B cell (primary cell): Measurements from ENCODE around the gene TIMM50. TPM values are rescaled to one million over a fixed set of nuclear protein-coding genes. Genes with fewer than 3 reads are reported as not detected.

Experiments
- ATAC-seq: fragments of 200-7000 bp; cut with Tn5 transposase; one replicate; pipeline ENCODE4 v1.10.0; 2021; ENCODE audit warnings: low read depth, mild to moderate bottlenecking, moderate number of reproducible peaks, moderate library complexity
- CTCF ChIA-PET: fragments of 350-600 bp; sonication (Branson Sonifier 250); formaldehyde crosslinking; loops from one replicate; lab custom pipeline; 2021; ENCODE audit warnings: antibody characterized with exemption, inconsistent platforms; lab: Charles Lee
- POLR2A ChIA-PET: fragments of 350-600 bp; sonication (Branson Sonifier 250); formaldehyde crosslinking; loops from one replicate; lab custom pipeline; 2021; ENCODE audit warnings: antibody characterized with exemption; lab: Charles Lee
- DNase-seq: peaks from one replicate; pipeline ENCODE4 v3.0.0; 2013
- H2AFZ ChIP-seq: 2 replicates; pipeline ENCODE4 v1.6.1; 2012; ENCODE audit warnings: mild to moderate bottlenecking, low read depth, low read length; ENCODE audit not compliant: insufficient read depth, poor library complexity, severe bottlenecking
- H3K27ac ChIP-seq, 2 donors: 1 replicate in 1 of 2; 2 replicates in 1 of 2; pipeline ENCODE4 v1.5.1; 2012 to 2013; ENCODE audit warnings: low read length in 2 of 2, mild to moderate bottlenecking in 2 of 2, moderate library complexity in 1 of 2
- H3K27me3 ChIP-seq, 4 experiments: fragments of 200-600 bp in 1 of 4; sonication (generic) in 1 of 4; replicated peaks in 1 of 4; 1 replicate in 2 of 4; 2 replicates in 2 of 4; pipeline versions ENCODE4 v1.6.1 to v1.7.0; 2013 to 2016; ENCODE audit warnings: low read length in 3 of 4, mild to moderate bottlenecking in 2 of 4, mixed read lengths in 1 of 4, moderate library complexity in 1 of 4; ENCODE audit not compliant: insufficient read depth in 4 of 4, control insufficient read depth in 3 of 4; ENCODE audit errors: control extremely low read depth in 1 of 4
- H3K36me3 ChIP-seq, 2 experiments: replicated peaks in 1 of 2; 1 replicate in 1 of 2; 2 replicates in 1 of 2; pipeline versions ENCODE4 v1.6.1 to v1.7.1; 2013; ENCODE audit warnings: low read length in 1 of 2; ENCODE audit not compliant: insufficient read depth in 2 of 2, control insufficient read depth in 1 of 2; ENCODE audit errors: control extremely low read depth in 1 of 2, extremely low read depth in 1 of 2
- H3K4me1 ChIP-seq, 2 donors: fragments of 200-600 bp in 1 of 2; sonication (generic) in 1 of 2; 1 replicate in 1 of 2; 2 replicates in 1 of 2; pipeline versions ENCODE4 v1.5.1 to v1.6.1; 2013 to 2017; ENCODE audit warnings: low read length in 2 of 2; ENCODE audit not compliant: control insufficient read depth in 2 of 2, insufficient read depth in 2 of 2
- H3K4me2 ChIP-seq: replicated peaks from 2 replicates; pipeline ENCODE3; 2012; ENCODE audit warnings: mild to moderate bottlenecking, low read depth, low read length; ENCODE audit not compliant: poor library complexity, severe bottlenecking
- H3K4me3 ChIP-seq, 5 experiments: fragments of 200-600 bp in 1 of 5; sonication (generic) in 1 of 5; 1 replicate in 3 of 5; 2 replicates in 2 of 5; pipeline versions ENCODE4 v1.5.1 to v1.7.0; 2011 to 2016; ENCODE audit warnings: low read length in 4 of 5, mild to moderate bottlenecking in 4 of 5, low read depth in 2 of 5, control low read depth in 1 of 5, moderate library complexity in 1 of 5; ENCODE audit not compliant: insufficient read depth in 1 of 5; ENCODE audit errors: control extremely low read depth in 1 of 5, extremely low read depth in 1 of 5
- H3K79me2 ChIP-seq: fragments of 200-600 bp; sonication (generic); one replicate; pipeline ENCODE4 v1.6.0; 2016; ENCODE audit warnings: low read length; ENCODE audit not compliant: control insufficient read depth, insufficient read depth
- H3K9ac ChIP-seq: fragments of 200-600 bp; sonication (generic); 2 replicates; pipeline ENCODE4 v1.6.1; 2017; ENCODE audit warnings: mild to moderate bottlenecking, low read length, moderate library complexity
- H3K9me3 ChIP-seq, 3 donors: one replicate each; pipeline versions ENCODE4 v1.6.1 to v1.7.1; 2013; ENCODE audit warnings: low read length in 2 of 3; ENCODE audit not compliant: control insufficient read depth in 2 of 3, insufficient read depth in 1 of 3; ENCODE audit errors: control extremely low read depth in 1 of 3
- H4K20me1 ChIP-seq: 2 replicates; pipeline ENCODE4 v1.6.0; 2012; ENCODE audit warnings: mild to moderate bottlenecking, low read length; ENCODE audit not compliant: insufficient read depth, control insufficient read depth, poor library complexity, severe bottlenecking
- H3K27ac Mint-ChIP-seq: one replicate; pipeline ENCODE4 v1.8.0; 2021; ENCODE audit warnings: mixed read lengths
- H3K27me3 Mint-ChIP-seq: one replicate; pipeline ENCODE4 v1.8.0; 2021; ENCODE audit warnings: mixed read lengths
- H3K4me1 Mint-ChIP-seq: one replicate; pipeline ENCODE4 v1.8.0; 2021; ENCODE audit warnings: mixed read lengths
- H3K4me3 Mint-ChIP-seq: one replicate; pipeline ENCODE4 v1.8.0; 2021; ENCODE audit warnings: mixed read lengths
- H3K9me3 Mint-ChIP-seq: one replicate; pipeline ENCODE4 v1.8.0; 2022; ENCODE audit warnings: mixed read lengths; ENCODE audit not compliant: insufficient read depth
- EZH2 ChIP-seq: IDR thresholded peaks from 2 replicates; pipeline ENCODE4 v1.6.1; 2012; ENCODE audit warnings: borderline replicate concordance, low read depth, mild to moderate bottlenecking, moderate library complexity, low read length; ENCODE audit not compliant: insufficient read depth, poor library complexity, severe bottlenecking
- WGBS: methylation state at CpG from one replicate; pipeline ENCODE4 v1.1.5; 2013; ENCODE audit warnings: missing lambda C conversion rate; ENCODE audit not compliant: insufficient coverage; 5-methylcytosine and 5-hydroxymethylcytosine counted together
- intact Hi-C: fragments of 100-400 bp; cut with micrococcal nuclease; formaldehyde crosslinking; loops from one replicate; pipeline ENCODE4 v1.10.0; 2022
- polyA plus RNA-seq: library from polyadenylated mRNA; depleted of rRNA; stranded (reverse); fragments of >200 nt; gene quantifications from 2 replicates; pipeline ENCODE4 v1.2.3, GENCODE V29; 2012
- total RNA-seq, 2 donors: library from RNA; stranded (reverse); fragments of 120-200 nt in 1 of 2; gene quantifications; 1 replicate in 1 of 2; 2 replicates in 1 of 2; pipeline versions ENCODE4 v1.2.3 to v1.2.4, GENCODE V29; 2013 to 2022
- TF ChIP-seq, protein P1 (sequence below): fragments of 200-600 bp; IDR thresholded peaks from one replicate; pipeline ENCODE4 v1.8.0; 2022; ENCODE audit warnings: antibody characterized with exemption, mild to moderate bottlenecking

Gene TIMM50
- total and polyA plus RNA-seq, 2 donors (not counting 1 experiment from before 2014, with no cell fraction given), result 25.7 to 55.3 TPM

DNA sequence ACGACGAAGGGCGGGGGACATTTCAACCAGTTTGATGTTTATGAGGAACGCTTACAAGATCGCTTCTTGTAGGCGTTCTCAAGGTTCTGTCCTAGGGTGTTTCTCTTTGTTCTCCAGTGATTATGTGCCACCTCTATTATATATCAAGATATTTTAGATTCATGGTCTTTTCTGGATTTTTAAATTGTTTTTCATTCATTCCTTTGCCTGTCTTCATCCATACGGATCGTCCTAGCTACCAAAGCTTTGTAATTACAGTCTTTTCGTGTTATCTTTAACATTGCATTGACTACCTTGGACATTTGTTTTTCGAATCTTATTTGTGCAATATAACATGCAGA lies 59.7 kb downstream of the TIMM50 start:
- H3K9ac ChIP-seq, result peak overlapping the region; percentile 85
- H3K4me1 ChIP-seq, result peaks cover 21 to 26% of the 10 kb centered on the region in 2 donors
- H3K4me1 Mint-ChIP-seq, result peaks cover 41% of the 10 kb centered on the region
- peak overlapping the region; percentile 90 for H2AFZ ChIP-seq
- no peak for TF ChIP-seq EZH2
- TF ChIP-seq, protein P1, sequence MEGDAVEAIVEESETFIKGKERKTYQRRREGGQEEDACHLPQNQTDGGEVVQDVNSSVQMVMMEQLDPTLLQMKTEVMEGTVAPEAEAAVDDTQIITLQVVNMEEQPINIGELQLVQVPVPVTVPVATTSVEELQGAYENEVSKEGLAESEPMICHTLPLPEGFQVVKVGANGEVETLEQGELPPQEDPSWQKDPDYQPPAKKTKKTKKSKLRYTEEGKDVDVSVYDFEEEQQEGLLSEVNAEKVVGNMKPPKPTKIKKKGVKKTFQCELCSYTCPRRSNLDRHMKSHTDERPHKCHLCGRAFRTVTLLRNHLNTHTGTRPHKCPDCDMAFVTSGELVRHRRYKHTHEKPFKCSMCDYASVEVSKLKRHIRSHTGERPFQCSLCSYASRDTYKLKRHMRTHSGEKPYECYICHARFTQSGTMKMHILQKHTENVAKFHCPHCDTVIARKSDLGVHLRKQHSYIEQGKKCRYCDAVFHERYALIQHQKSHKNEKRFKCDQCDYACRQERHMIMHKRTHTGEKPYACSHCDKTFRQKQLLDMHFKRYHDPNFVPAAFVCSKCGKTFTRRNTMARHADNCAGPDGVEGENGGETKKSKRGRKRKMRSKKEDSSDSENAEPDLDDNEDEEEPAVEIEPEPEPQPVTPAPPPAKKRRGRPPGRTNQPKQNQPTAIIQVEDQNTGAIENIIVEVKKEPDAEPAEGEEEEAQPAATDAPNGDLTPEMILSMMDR, result peak; percentile 37
- DNase-seq (no peak), ATAC-seq (no peak)
- H3K27ac Mint-ChIP-seq, result peak overlapping the region; percentile 93
- peak overlapping the region; percentile 98 for H3K4me3 Mint-ChIP-seq
- CTCF ChIA-PET, result interaction anchor here (0.6 to 1.9 kb wide), 5 partner anchors 11 to 418 kb away, joined by 3 to 8 read pairs (median 3); no protein-coding TSS in a partner anchor
- no peaks in the 10 kb centered on the region for H3K36me3 ChIP-seq
- H3K4me3 ChIP-seq, result peak overlapping the region; percentile 66 to 97 (median 86)
- no peaks in the 10 kb centered on the region for H3K9me3 Mint-ChIP-seq
- 0% methylated on average over 2 of the region's 10 CpGs for WGBS
- H3K27me3 ChIP-seq, result peaks cover 0 to 4% (median 0%) of the 10 kb centered on the region in 4 experiments
- peaks cover 21% of the 10 kb centered on the region for H3K79me2 ChIP-seq
- peaks cover 3% of the 10 kb centered on the region for H3K27me3 Mint-ChIP-seq
- peak overlapping the region; percentile 87 for H3K4me2 ChIP-seq
- POLR2A ChIA-PET, result no interaction called here
- no peaks in the 10 kb centered on the region for H4K20me1 ChIP-seq
- H3K9me3 ChIP-seq, result no peaks in the 10 kb centered on the region
- intact Hi-C loops, result loop anchor here (1.0 to 2.0 kb wide), 4 partner anchors 8 to 150 kb away; partner anchors contain the start of genes EID2B, MED29, PAF1 and SUPT5H
- H3K27ac ChIP-seq, result peak overlapping the region; percentile 74 to 83

Other genes with a start within 250 kb of the TIMM50 start
- gene IFNL3, start 235.8 kb upstream of the TIMM50 start, total RNA-seq, result not detected in 2 replicates
- not detected in 2 replicates for gene IFNL3, start 235.8 kb upstream of the TIMM50 start, polyA plus RNA-seq
- not detected in 2 replicates for gene IFNL4, start 232.0 kb upstream of the TIMM50 start, total RNA-seq
- gene IFNL4, start 232.0 kb upstream of the TIMM50 start, polyA plus RNA-seq, result not detected in 2 replicates
- not detected in 2 replicates for gene IFNL2, start 212.4 kb upstream of the TIMM50 start, total RNA-seq
- gene IFNL2, start 212.4 kb upstream of the TIMM50 start, polyA plus RNA-seq, result not detected in 2 replicates
- gene IFNL1, start 184.4 kb upstream of the TIMM50 start, total RNA-seq, result not detected in 2 replicates
- gene IFNL1, start 184.4 kb upstream of the TIMM50 start, polyA plus RNA-seq, result not detected in 2 replicates
- gene LRFN1, start 160.0 kb upstream of the TIMM50 start, total RNA-seq, result 1.0 and 1.7 TPM in 2 replicates
- 1.8 and 2.9 TPM in 2 replicates for gene LRFN1, start 160.0 kb upstream of the TIMM50 start, polyA plus RNA-seq
- gene GMFG, start 144.8 kb upstream of the TIMM50 start, total RNA-seq, result 169 and 176 TPM in 2 replicates
- gene GMFG, start 144.8 kb upstream of the TIMM50 start, polyA plus RNA-seq, result 161 and 174 TPM in 2 replicates
- gene SAMD4B, start 138.4 kb upstream of the TIMM50 start, total RNA-seq, result 90.0 and 96.1 TPM in 2 replicates
- gene SAMD4B, start 138.4 kb upstream of the TIMM50 start, polyA plus RNA-seq, result 62.9 and 87.3 TPM in 2 replicates
- 54.6 and 59.9 TPM in 2 replicates for gene PAF1, start 89.7 kb upstream of the TIMM50 start, total RNA-seq
- gene PAF1, start 89.7 kb upstream of the TIMM50 start, polyA plus RNA-seq, result 387 and 819 TPM in 2 replicates
- gene MED29, start 89.5 kb upstream of the TIMM50 start, total RNA-seq, result 47.5 and 53.0 TPM in 2 replicates
- gene MED29, start 89.5 kb upstream of the TIMM50 start, polyA plus RNA-seq, result 33.0 and 36.3 TPM in 2 replicates
- 252 and 260 TPM in 2 replicates for gene ZFP36, start 74.0 kb upstream of the TIMM50 start, total RNA-seq
- 1,123 and 1,633 TPM in 2 replicates for gene ZFP36, start 74.0 kb upstream of the TIMM50 start, polyA plus RNA-seq
- 154 and 167 TPM in 2 replicates for gene PLEKHG2, start 68.2 kb upstream of the TIMM50 start, total RNA-seq
- 27.0 and 32.3 TPM in 2 replicates for gene PLEKHG2, start 68.2 kb upstream of the TIMM50 start, polyA plus RNA-seq
- gene RPS16, start 44.9 kb upstream of the TIMM50 start, total RNA-seq, result 3,766 and 3,910 TPM in 2 replicates
- gene RPS16, start 44.9 kb upstream of the TIMM50 start, polyA plus RNA-seq, result 5,199 and 6,448 TPM in 2 replicates
- 195 and 203 TPM in 2 replicates for gene SUPT5H, start 35.3 kb upstream of the TIMM50 start, total RNA-seq
- 119 and 197 TPM in 2 replicates for gene SUPT5H, start 35.3 kb upstream of the TIMM50 start, polyA plus RNA-seq
- gene DLL3, start 18.1 kb downstream of the TIMM50 start, total RNA-seq, result 0.41 and 1.1 TPM in 2 replicates
- 0.30 and 0.46 TPM in 2 replicates for gene DLL3, start 18.1 kb downstream of the TIMM50 start, polyA plus RNA-seq
- not detected in 2 replicates for gene SELENOV, start 34.3 kb downstream of the TIMM50 start, total RNA-seq
- gene SELENOV, start 34.3 kb downstream of the TIMM50 start, polyA plus RNA-seq, result not detected in 2 replicates
- gene EID2B, start 52.0 kb downstream of the TIMM50 start, total RNA-seq, result 6.0 and 7.6 TPM in 2 replicates
- gene EID2B, start 52.0 kb downstream of the TIMM50 start, polyA plus RNA-seq, result 2.1 and 3.0 TPM in 2 replicates
- gene EID2, start 59.3 kb downstream of the TIMM50 start, total RNA-seq, result 13.8 and 14.1 TPM in 2 replicates
- 5.2 and 6.2 TPM in 2 replicates for gene EID2, start 59.3 kb downstream of the TIMM50 start, polyA plus RNA-seq
- gene LGALS13, start 121.7 kb downstream of the TIMM50 start, total RNA-seq, result not detected in 2 replicates
- not detected in 2 replicates for gene LGALS13, start 121.7 kb downstream of the TIMM50 start, polyA plus RNA-seq
- not detected in 2 replicates for gene LGALS16, start 175.1 kb downstream of the TIMM50 start, total RNA-seq
- not detected in 2 replicates for gene LGALS16, start 175.1 kb downstream of the TIMM50 start, polyA plus RNA-seq
- not detected in 2 replicates for gene LGALS14, start 223.6 kb downstream of the TIMM50 start, total RNA-seq
- gene LGALS14, start 223.6 kb downstream of the TIMM50 start, polyA plus RNA-seq, result not detected in 2 replicates